Neural progenitor cell (in vitro differentiated cells): Measurements from ENCODE around the gene PLA2G6. TPM values are rescaled to one million over a fixed set of nuclear protein-coding genes. Genes with fewer than 3 reads are reported as not detected.

Experiments
- DNase-seq: peaks from one replicate; pipeline ENCODE4 v3.0.0-alpha.2; 2016; ENCODE audit warnings: low spot score
- H2AFZ ChIP-seq: fragments of 200-600 bp; sonication (generic); replicated peaks from 2 replicates; pipeline ENCODE4 v1.6.1; 2016; ENCODE audit warnings: antibody characterized with exemption
- H3F3A ChIP-seq: fragments of 200-600 bp; sonication (generic); 2 replicates; pipeline ENCODE4 v1.6.1; 2016; ENCODE audit warnings: antibody characterized with exemption, low read depth
- H3K27ac ChIP-seq: fragments of 200-600 bp; sonication (generic); 2 replicates; pipeline ENCODE4 v1.5.1; 2016; ENCODE audit warnings: mild to moderate bottlenecking
- H3K27me3 ChIP-seq: fragments of 200-600 bp; sonication (generic); 2 replicates; pipeline ENCODE4 v1.6.1; 2016; ENCODE audit warnings: mild to moderate bottlenecking, moderate library complexity
- H3K36me3 ChIP-seq: fragments of 200-600 bp; sonication (generic); 2 replicates; pipeline ENCODE4 v1.5.1; 2016
- H3K4me1 ChIP-seq: fragments of 200-600 bp; sonication (generic); 2 replicates; pipeline ENCODE4 v1.6.1; 2016; ENCODE audit warnings: mixed run types
- H3K4me2 ChIP-seq: fragments of 200-600 bp; sonication (generic); 2 replicates; pipeline ENCODE4 v1.6.1; 2016
- H3K4me3 ChIP-seq: fragments of 200-600 bp; sonication (generic); 2 replicates; pipeline ENCODE4 v1.5.1; 2016
- H3K79me2 ChIP-seq: fragments of 200-600 bp; sonication (generic); 2 replicates; pipeline ENCODE4 v1.6.1; 2016; ENCODE audit warnings: low read depth
- H3K9ac ChIP-seq: fragments of 200-600 bp; sonication (generic); 2 replicates; pipeline ENCODE4 v1.6.1; 2016
- H3K9me3 ChIP-seq: fragments of 200-600 bp; sonication (generic); 2 replicates; pipeline ENCODE4 v1.5.1; 2016; ENCODE audit warnings: low read depth
- H4K20me1 ChIP-seq: fragments of 200-600 bp; sonication (generic); 2 replicates; pipeline ENCODE4 v1.6.1; 2016; ENCODE audit warnings: low read depth
- H3K27ac Mint-ChIP-seq: 3 replicates; pipeline ENCODE4 v1.8.0; 2021; ENCODE audit warnings: mixed read lengths
- H3K27me3 Mint-ChIP-seq: 2 replicates; pipeline ENCODE4 v1.8.0; 2022; ENCODE audit warnings: low read depth, mild to moderate bottlenecking, inconsistent platforms, moderate library complexity, mixed read lengths; ENCODE audit not compliant: insufficient read depth
- H3K36me3 Mint-ChIP-seq: 3 replicates; pipeline ENCODE4 v1.8.0; 2021; ENCODE audit warnings: mixed read lengths
- H3K4me1 Mint-ChIP-seq: 3 replicates; pipeline ENCODE4 v1.8.0; 2021; ENCODE audit warnings: mixed read lengths
- H3K4me3 Mint-ChIP-seq: 3 replicates; pipeline ENCODE4 v1.8.0; 2021; ENCODE audit warnings: mild to moderate bottlenecking, moderate library complexity, mixed read lengths
- H3K9me3 Mint-ChIP-seq: 3 replicates; pipeline ENCODE4 v1.8.0; 2020; ENCODE audit warnings: mixed read lengths
- EZH2 ChIP-seq: fragments of 200-600 bp; sonication (generic); IDR thresholded peaks from 2 replicates; pipeline ENCODE4 v1.6.1; 2017; ENCODE audit warnings: antibody characterized with exemption, mild to moderate bottlenecking, moderate library complexity
- EZH2phosphoT487 ChIP-seq: fragments of 200-600 bp; sonication (generic); IDR thresholded peaks from 2 replicates; pipeline ENCODE4 v1.6.1; 2017; ENCODE audit warnings: antibody characterized with exemption
- total RNA-seq: library from RNA; depleted of rRNA; stranded (reverse); fragments of >200 nt; gene quantifications from 2 replicates; pipeline ENCODE4 v1.2.3, GENCODE V29; 2015; ENCODE audit warnings: low replicate concordance
- TF ChIP-seq, protein P1 (sequence below): fragments of 200-600 bp; sonication (generic); IDR thresholded peaks from 2 replicates; pipeline ENCODE4 v1.5.1; 2017; ENCODE audit warnings: antibody characterized with exemption, mild to moderate bottlenecking

PLA2G6 gene
- total RNA-seq, 1 donor from 2014 or later, result 20.1 TPM

GRCh38 chr22:38132136-38132535, 49.5 kb downstream of the PLA2G6 start:
- H4K20me1 ChIP-seq, result no peaks in the 10 kb centered on the region
- no peak overlapping the region for H3K4me2 ChIP-seq
- no peak for DNase-seq
- H3K9ac ChIP-seq, result no peak overlapping the region
- Mint-ChIP-seq H3K9me3 (no peaks in the 10 kb centered on the region), H3K4me3 (no peak overlapping the region), H3K27ac (no peak overlapping the region), H3K36me3 (peaks cover 14% of the 10 kb centered on the region), H3K27me3 (peaks cover 2% of the 10 kb centered on the region), H3K4me1 (no peaks in the 10 kb centered on the region)
- no peak overlapping the region for H2AFZ ChIP-seq
- TF ChIP-seq, protein P1, sequence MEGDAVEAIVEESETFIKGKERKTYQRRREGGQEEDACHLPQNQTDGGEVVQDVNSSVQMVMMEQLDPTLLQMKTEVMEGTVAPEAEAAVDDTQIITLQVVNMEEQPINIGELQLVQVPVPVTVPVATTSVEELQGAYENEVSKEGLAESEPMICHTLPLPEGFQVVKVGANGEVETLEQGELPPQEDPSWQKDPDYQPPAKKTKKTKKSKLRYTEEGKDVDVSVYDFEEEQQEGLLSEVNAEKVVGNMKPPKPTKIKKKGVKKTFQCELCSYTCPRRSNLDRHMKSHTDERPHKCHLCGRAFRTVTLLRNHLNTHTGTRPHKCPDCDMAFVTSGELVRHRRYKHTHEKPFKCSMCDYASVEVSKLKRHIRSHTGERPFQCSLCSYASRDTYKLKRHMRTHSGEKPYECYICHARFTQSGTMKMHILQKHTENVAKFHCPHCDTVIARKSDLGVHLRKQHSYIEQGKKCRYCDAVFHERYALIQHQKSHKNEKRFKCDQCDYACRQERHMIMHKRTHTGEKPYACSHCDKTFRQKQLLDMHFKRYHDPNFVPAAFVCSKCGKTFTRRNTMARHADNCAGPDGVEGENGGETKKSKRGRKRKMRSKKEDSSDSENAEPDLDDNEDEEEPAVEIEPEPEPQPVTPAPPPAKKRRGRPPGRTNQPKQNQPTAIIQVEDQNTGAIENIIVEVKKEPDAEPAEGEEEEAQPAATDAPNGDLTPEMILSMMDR, result no peak
- TF ChIP-seq EZH2phosphoT487 (no peak), EZH2 (no peak)
- no peaks in the 10 kb centered on the region for H3K27me3 ChIP-seq
- no peaks in the 10 kb centered on the region for H3K36me3 ChIP-seq
- H3F3A ChIP-seq, result no peaks in the 10 kb centered on the region
- no peaks in the 10 kb centered on the region for H3K4me1 ChIP-seq
- H3K79me2 ChIP-seq, result no peaks in the 10 kb centered on the region
- no peaks in the 10 kb centered on the region for H3K9me3 ChIP-seq
- H3K27ac ChIP-seq, result no peak overlapping the region
- H3K4me3 ChIP-seq, result no peak overlapping the region

DNA sequence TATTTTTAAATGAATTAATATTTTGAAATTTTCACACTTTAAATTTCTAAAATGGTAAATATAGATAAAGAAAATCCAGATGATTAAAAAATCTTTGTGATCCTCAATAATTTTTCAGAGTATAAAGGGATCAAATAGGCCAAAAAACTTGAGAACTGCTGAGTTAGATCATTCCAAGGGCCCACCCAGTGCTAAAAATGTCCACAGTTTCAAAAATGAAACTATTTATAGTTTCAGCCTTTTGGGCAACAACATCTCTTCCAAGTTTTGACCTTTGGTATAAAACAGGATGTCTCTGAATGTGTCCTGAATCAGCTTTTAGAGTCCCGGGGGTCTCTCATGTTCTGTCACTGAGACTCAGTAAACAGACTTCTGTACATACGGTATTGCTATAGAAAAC, 50.2 kb downstream of the PLA2G6 start:
- no peaks in the 10 kb centered on the region for H3K4me1 ChIP-seq
- no peak overlapping the region for H2AFZ ChIP-seq
- H3K27ac Mint-ChIP-seq, result no peak overlapping the region
- no peaks in the 10 kb centered on the region for H3K4me1 Mint-ChIP-seq
- no peak overlapping the region for H3K4me3 ChIP-seq
- no peaks in the 10 kb centered on the region for H3F3A ChIP-seq
- H3K79me2 ChIP-seq, result no peaks in the 10 kb centered on the region
- peaks cover 2% of the 10 kb centered on the region for H3K27me3 Mint-ChIP-seq
- no peak overlapping the region for H3K4me3 Mint-ChIP-seq
- H3K27ac ChIP-seq, result no peak overlapping the region
- no peak overlapping the region for H3K9ac ChIP-seq
- no peaks in the 10 kb centered on the region for H4K20me1 ChIP-seq
- H3K4me2 ChIP-seq, result no peak overlapping the region
- no peaks in the 10 kb centered on the region for H3K36me3 ChIP-seq
- peaks cover 14% of the 10 kb centered on the region for H3K36me3 Mint-ChIP-seq
- no peak for TF ChIP-seq EZH2
- TF ChIP-seq, protein P1, result no peak
- TF ChIP-seq EZH2phosphoT487, result no peak
- H3K9me3 ChIP-seq, result no peaks in the 10 kb centered on the region
- no peaks in the 10 kb centered on the region for H3K27me3 ChIP-seq
- no peaks in the 10 kb centered on the region for H3K9me3 Mint-ChIP-seq
- DNase-seq, result no peak

GRCh38 chr22:38129856-38130255, 51.8 kb downstream of the PLA2G6 start:
- Histone ChIP-seq H3K27me3 (no peaks in the 10 kb centered on the region), H3K9ac (no peak overlapping the region), H3K36me3 (no peaks in the 10 kb centered on the region), H3K9me3 (no peaks in the 10 kb centered on the region), H3K4me1 (no peaks in the 10 kb centered on the region), H3K4me3 (no peak overlapping the region), H4K20me1 (no peaks in the 10 kb centered on the region), H2AFZ (no peak overlapping the region), H3K79me2 (no peaks in the 10 kb centered on the region), H3K27ac (no peak overlapping the region), H3K4me2 (no peak overlapping the region), H3F3A (no peaks in the 10 kb centered on the region)
- TF ChIP-seq EZH2 (no peak), EZH2phosphoT487 (no peak)
- TF ChIP-seq, protein P1, result no peak
- H3K9me3 Mint-ChIP-seq, result no peaks in the 10 kb centered on the region
- H3K27me3 Mint-ChIP-seq, result peaks cover 2% of the 10 kb centered on the region
- DNase-seq, result no peak
- H3K4me3 Mint-ChIP-seq, result no peak overlapping the region
- no peaks in the 10 kb centered on the region for H3K4me1 Mint-ChIP-seq
- no peak overlapping the region for H3K27ac Mint-ChIP-seq
- peaks cover 9% of the 10 kb centered on the region for H3K36me3 Mint-ChIP-seq

DNA sequence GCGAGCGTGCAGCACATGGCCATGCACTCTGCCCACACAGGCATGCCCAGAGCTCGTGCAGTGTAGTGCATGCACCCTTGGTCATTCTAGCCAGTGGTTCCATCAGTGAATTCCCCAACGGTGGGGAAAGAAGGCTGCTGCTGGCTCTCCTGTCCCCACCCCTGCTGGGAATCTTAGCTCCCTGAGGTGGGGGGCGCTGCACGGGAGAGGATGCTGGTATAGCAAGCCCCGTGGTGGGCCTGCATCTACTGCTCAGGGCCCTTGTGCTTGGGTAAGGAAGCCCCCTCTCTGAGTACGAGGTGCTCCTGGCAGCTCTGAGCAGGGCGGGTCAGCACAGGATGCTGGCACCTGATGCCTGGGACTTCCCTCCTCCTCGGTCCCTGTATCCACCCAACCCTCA, 52.6 kb downstream of the PLA2G6 start:
- no peak overlapping the region for H3K4me3 Mint-ChIP-seq
- no peak overlapping the region for H3K9ac ChIP-seq
- H2AFZ ChIP-seq, result no peak overlapping the region
- no peak overlapping the region for H3K4me3 ChIP-seq
- no peak for DNase-seq
- H3K4me1 ChIP-seq, result no peaks in the 10 kb centered on the region
- H3K27ac Mint-ChIP-seq, result no peak overlapping the region
- H3K9me3 Mint-ChIP-seq, result no peaks in the 10 kb centered on the region
- TF ChIP-seq EZH2phosphoT487, result no peak
- TF ChIP-seq, protein P1, result no peak
- TF ChIP-seq EZH2, result no peak
- no peaks in the 10 kb centered on the region for H3K36me3 ChIP-seq
- H3K27me3 ChIP-seq, result no peaks in the 10 kb centered on the region
- no peaks in the 10 kb centered on the region for H3K79me2 ChIP-seq
- H3K4me1 Mint-ChIP-seq, result no peaks in the 10 kb centered on the region
- H3K27ac ChIP-seq, result no peak overlapping the region
- H3K9me3 ChIP-seq, result no peaks in the 10 kb centered on the region
- H4K20me1 ChIP-seq, result no peaks in the 10 kb centered on the region
- no peak overlapping the region for H3K4me2 ChIP-seq
- H3F3A ChIP-seq, result no peaks in the 10 kb centered on the region
- peaks cover 2% of the 10 kb centered on the region for H3K27me3 Mint-ChIP-seq
- H3K36me3 Mint-ChIP-seq, result peaks cover 7% of the 10 kb centered on the region
